NB4 (cell line): ENCODE measurements around the gene MYZAP.

ENCODE experiments used
- DNase-seq: peaks from one replicate; pipeline ENCODE4 v3.0.0; 2010; ENCODE audit warnings: low read depth
- H3K4me3 ChIP-seq: one replicate; pipeline ENCODE4 v1.5.1; 2011; ENCODE audit warnings: mild to moderate bottlenecking, low read depth, low read length, moderate library complexity
- CTCF ChIP-seq: IDR thresholded peaks from one replicate; pipeline ENCODE4 v1.5.1; 2012; ENCODE audit warnings: low read depth, low read length
- MYC ChIP-seq: IDR thresholded peaks from 2 replicates; pipeline ENCODE4 v1.6.1; 2011; ENCODE audit warnings: low read depth, low read length
- POLR2A ChIP-seq: IDR thresholded peaks from 2 replicates; pipeline ENCODE4 v1.6.1; 2011; ENCODE audit warnings: mild to moderate bottlenecking; ENCODE audit not compliant: insufficient read length; ENCODE audit errors: extremely low read depth
- TF ChIP-seq, protein P1 (sequence below): IDR thresholded peaks from 2 replicates; pipeline ENCODE4 v1.6.1; 2011; ENCODE audit warnings: low read depth, low read length

The MYZAP gene

DNA sequence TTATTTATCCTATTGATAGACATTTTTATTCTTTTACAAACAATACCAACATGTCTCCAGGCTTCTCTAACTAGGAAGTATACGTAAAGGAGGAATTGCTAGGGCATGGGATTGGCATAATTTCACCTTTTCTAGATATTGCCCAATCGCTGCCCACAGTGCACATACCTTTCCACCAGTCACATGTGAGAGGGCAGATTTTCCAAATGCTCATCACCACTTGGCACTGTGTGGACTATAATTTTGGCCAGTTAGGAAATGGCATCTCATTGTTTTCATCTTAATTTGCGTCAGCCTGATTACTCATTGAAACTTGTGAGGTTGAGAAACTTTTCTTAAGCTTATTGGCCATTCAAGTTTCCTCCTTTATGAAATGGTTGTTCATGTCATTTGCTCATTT lies 57.4 kb downstream of the MYZAP start:
- no peak for DNase-seq
- TF ChIP-seq MYC (no peak), POLR2A (no peak), CTCF (no peak)
- TF ChIP-seq, protein P1, sequence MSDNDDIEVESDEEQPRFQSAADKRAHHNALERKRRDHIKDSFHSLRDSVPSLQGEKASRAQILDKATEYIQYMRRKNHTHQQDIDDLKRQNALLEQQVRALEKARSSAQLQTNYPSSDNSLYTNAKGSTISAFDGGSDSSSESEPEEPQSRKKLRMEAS, result no peak
- H3K4me3 ChIP-seq, result no peak overlapping the region

DNA sequence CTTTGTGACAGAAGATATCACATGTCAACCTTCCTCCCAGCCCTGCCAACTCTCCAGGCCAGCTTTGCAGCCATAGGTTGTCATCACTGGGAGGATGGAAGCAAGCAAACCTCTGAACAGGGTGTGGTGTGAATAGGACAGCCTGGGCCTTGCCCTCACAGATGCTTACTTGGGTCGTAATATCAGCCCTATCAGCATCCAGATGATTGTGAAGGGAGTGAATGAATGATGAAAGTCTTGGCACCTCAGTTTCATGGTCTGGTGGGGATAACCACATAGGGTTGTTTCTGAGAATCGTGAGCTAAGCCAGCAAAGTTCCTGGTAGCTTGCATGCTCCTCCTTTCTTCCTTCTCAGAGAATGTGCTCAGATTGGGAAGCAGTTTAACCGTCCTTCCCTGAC lies 59.7 kb downstream of the MYZAP start:
- no peak for DNase-seq
- TF ChIP-seq, protein P1, result no peak
- TF ChIP-seq MYC (no peak), POLR2A (no peak), CTCF (no peak)
- H3K4me3 ChIP-seq, result no peak overlapping the region

DNA sequence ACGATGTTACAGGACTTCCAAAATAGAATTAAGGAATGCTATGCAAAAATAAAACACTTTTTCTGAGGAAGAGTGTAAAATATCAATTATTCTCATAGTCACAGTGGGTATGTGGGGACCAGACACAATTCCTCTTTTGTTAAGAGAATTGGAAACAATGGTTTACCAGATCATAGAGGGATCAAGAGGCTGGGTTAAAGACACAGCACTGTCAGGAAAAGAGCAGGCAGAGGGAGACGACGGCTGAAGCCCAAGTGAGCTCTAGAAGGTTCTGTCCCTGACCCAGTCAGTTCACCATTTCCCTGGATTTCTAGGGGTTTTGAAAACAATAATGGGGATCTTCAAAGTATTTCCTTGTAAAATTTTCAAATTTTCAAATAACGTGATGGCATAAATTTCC lies 60.8 kb downstream of the MYZAP start:
- no peak overlapping the region for H3K4me3 ChIP-seq
- DNase-seq, result no peak
- TF ChIP-seq POLR2A (no peak), CTCF (no peak), MYC (no peak)
- TF ChIP-seq, protein P1, result no peak

DNA sequence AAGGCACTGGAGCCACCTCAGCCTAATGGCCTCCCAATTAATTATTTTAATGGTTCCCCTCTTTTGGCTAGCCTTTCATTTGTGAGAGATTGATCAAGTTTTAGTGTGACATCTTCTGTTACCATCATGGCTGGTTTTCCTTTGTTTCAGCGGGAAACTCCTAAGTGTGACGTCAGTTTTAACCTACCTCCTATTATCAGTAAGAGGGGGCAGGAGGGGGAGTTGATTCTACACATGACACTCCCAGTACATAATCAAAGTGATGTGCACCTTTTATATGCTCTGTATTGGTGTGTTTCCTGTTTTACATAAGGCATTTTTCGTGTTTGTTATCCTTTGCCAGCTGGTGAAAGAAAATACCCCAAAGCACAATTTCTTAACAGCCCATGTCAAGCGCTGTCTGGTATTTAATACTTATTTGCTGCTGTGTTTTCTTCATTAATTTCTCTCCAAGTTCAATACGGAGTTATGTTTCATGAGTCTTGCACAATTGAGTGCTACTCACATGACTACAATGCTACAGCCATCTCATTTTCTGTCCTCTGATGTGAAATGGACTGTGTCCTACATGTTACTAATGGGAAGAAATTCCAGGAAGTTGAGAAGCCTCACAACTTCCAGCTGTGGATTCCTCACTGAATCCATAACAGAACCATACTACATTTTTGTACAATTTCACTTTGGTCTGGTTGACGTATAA lies 62.6 kb downstream of the MYZAP start:
- TF ChIP-seq, protein P1, result no peak
- no peak for TF ChIP-seq POLR2A
- no peak for TF ChIP-seq MYC
- no peak for DNase-seq
- no peak overlapping the region for H3K4me3 ChIP-seq

DNA sequence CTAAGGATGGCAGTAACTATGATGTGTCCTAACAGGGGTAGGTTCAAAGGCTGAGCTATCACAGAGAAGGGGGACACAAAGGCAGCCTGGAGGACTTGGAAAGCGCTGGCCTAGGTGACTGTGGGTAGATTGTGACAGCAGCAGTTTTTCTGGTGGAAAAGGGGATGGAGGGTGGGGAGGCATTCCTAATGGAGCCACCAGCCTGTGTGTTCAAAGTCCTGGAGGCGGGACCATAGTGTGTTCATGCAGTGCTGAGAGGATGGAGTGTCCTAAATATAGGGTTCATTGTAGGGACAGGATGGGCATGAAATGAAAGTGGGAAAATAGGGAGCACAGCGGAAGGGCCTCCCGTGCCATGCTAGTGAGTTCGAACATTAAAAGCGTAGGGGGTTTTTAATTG lies 63.3 kb downstream of the MYZAP start:
- no peak for DNase-seq
- no peak overlapping the region for H3K4me3 ChIP-seq
- TF ChIP-seq MYC (no peak), CTCF (no peak), POLR2A (no peak)
- TF ChIP-seq, protein P1, result no peak

DNA sequence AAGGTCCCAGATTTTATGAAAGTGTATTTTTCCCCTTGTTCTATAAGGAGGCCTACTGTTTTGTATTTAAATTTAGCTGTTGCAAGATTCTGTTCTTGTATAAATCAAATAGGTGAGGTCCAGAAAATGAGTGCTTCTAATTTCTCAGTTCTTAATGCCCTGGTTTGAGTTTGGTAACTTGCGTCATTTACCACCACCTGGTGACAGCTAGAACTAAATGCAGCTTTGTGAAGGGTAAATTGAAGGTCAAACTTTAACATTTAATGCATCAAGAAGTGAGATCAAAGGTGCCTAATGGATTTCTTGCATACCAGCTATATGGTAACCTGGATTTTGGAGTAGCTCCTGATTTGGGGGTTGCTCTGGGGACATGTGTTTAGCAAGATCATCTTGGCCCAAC lies 64.1 kb downstream of the MYZAP start:
- DNase-seq, result no peak
- TF ChIP-seq, protein P1, result no peak
- no peak for TF ChIP-seq POLR2A
- TF ChIP-seq CTCF, result no peak
- no peak for TF ChIP-seq MYC
- no peak overlapping the region for H3K4me3 ChIP-seq
